Astrocyte of the spinal cord (primary cell): ENCODE measurements around the gene TMEM164.

Source experiments
- DNase-seq: peaks from one replicate; pipeline ENCODE4 v3.0.0; 2011; ENCODE audit warnings: low read depth, low spot score
- H3K4me3 ChIP-seq: 2 replicates; pipeline ENCODE4 v1.5.1; 2011; ENCODE audit warnings: low read depth, mild to moderate bottlenecking, low read length, moderate library complexity
- in situ Hi-C: cut with HindIII; loops from 2 replicates; pipeline ENCODE4 v1.10.0; 2017; ENCODE audit warnings: low sequenced_read_pairs
- TF ChIP-seq, protein P1 (sequence below): IDR thresholded peaks from 2 replicates; pipeline ENCODE4 v1.5.1; 2012; ENCODE audit warnings: low read depth, mild to moderate bottlenecking, low read length, inconsistent platforms

TMEM164 gene

GRCh38 chrX:110120025-110120424 lies 117.1 kb downstream of the TMEM164 start:
- DNase-seq, result no peak
- TF ChIP-seq, protein P1, sequence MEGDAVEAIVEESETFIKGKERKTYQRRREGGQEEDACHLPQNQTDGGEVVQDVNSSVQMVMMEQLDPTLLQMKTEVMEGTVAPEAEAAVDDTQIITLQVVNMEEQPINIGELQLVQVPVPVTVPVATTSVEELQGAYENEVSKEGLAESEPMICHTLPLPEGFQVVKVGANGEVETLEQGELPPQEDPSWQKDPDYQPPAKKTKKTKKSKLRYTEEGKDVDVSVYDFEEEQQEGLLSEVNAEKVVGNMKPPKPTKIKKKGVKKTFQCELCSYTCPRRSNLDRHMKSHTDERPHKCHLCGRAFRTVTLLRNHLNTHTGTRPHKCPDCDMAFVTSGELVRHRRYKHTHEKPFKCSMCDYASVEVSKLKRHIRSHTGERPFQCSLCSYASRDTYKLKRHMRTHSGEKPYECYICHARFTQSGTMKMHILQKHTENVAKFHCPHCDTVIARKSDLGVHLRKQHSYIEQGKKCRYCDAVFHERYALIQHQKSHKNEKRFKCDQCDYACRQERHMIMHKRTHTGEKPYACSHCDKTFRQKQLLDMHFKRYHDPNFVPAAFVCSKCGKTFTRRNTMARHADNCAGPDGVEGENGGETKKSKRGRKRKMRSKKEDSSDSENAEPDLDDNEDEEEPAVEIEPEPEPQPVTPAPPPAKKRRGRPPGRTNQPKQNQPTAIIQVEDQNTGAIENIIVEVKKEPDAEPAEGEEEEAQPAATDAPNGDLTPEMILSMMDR, result no peak
- H3K4me3 ChIP-seq, result no peak overlapping the region
- in situ Hi-C loops, result no loop called here

DNA sequence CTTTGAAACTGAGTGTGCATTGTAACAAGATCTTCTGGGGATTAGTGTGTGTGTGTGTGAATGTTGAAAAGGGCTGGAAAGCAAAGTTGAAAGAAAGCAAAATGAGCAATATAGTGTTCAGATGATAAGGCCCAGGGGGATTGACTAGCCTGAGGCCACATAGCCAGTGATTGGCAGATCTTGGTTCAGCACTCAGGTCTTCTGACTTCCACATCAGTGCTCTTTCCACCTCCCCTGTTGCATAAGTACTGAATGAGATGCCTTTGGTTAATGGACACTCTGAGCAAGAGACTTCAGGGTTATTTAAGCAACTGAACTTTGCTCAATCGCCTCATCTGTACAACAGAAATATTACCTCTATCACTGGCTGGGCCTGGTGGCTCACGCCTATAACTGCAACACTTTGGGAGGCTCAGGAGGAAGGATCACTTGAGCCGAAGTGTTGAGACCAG lies 120.4 kb downstream of the TMEM164 start:
- DNase-seq, result no peak
- no peak overlapping the region for H3K4me3 ChIP-seq
- in situ Hi-C loops, result no loop called here
- TF ChIP-seq, protein P1, result no peak

DNA sequence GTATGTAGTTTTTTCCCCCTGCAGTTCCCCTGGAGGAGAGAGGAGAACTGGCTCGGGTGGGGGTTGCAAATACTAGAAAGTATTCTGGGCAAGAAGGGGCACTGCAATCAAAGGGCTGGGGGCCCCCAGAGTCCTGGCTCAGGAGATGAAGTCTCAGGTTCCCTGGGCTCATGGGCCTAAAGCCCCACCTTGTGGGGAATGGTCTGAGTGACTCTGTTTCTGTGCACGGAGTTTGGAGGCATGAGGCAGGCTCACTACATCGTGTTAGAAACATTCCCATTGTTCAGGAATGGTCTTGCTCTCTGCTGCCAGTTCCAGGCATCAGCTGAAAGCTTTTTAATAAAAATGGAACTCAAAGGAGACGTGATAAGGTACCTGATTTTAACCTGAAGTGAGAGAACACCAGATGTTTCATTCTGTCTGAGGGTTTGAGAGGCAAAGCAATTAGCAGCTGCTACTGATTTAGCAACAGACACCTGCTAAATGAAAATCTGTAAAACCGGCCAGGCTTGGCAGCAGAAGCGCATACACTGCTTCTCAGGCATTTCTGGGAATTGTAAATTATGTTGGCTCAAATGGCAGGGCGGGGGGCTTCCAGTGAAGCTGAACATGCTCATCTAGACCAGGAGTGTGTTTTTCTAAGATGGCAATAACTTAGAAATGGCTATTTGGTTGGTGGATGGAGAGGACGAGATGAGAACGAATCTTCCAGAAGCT lies 122.7 kb downstream of the TMEM164 start:
- no peak overlapping the region for H3K4me3 ChIP-seq
- in situ Hi-C loops, result no loop called here
- peak; percentile 25 for DNase-seq
- TF ChIP-seq, protein P1, result peak; percentile 42

- TF ChIP-seq, protein P1, result no peak
- in situ Hi-C loops, result no loop called here
Observed at GRCh38 chrX:110131031-110131430, 128.1 kb downstream of the TMEM164 start.

GRCh38 chrX:110132450-110133114 lies 129.7 kb downstream of the TMEM164 start:
- in situ Hi-C loops, result no loop called here
- H3K4me3 ChIP-seq, result no peak overlapping the region
- TF ChIP-seq, protein P1, result no peak
- no peak for DNase-seq

More at GRCh38 chrX:110131031-110131430, 128.1 kb downstream of the TMEM164 start:
- DNase-seq, result no peak
- no peak overlapping the region for H3K4me3 ChIP-seq

DNA sequence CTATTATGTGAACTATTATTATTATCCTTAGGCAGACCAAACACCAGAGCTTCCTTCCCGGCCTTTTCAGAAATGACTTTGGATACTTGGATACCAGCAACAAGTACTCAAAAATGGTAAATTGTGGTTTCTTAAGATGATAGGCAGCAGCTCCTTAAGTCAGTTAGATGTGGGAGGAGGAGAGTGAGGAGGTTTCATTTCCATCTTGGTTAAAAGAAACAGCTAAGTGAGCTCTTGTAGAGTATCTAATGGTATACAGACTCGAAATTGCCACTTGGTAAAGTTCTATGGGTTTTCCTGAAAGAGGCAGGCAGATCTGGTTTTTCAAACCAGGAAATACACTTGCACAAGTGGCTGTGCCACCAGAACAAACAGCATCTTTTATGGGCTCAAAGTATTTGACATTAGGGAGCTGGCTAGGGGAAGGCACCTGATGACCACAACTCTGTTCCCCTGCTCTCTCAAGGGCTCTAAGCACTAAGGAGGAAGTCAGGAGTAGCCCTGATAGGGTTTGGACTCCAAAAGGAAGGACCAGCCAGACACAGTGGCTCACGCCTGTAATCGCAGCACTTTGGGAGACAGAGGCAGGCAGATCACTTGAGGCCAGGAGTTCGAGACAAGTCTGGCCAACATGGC lies 130.9 kb downstream of the TMEM164 start:
- no peak overlapping the region for H3K4me3 ChIP-seq
- no peak for DNase-seq
- TF ChIP-seq, protein P1, result no peak
- in situ Hi-C loops, result no loop called here
